WI38 (cell line): ENCODE data around the gene PLEKHG4B.
"Not testable (repeated sequence)": the region's sequence is repeated elsewhere in the genome, so short reads cannot be mapped to it uniquely, and the experiment has no call there.

Source experiments
- H3K4me3 ChIP-seq: 2 replicates; pipeline ENCODE4 v1.5.1; 2011; ENCODE audit warnings: low read depth, mild to moderate bottlenecking, control low read depth, low read length
- TF ChIP-seq, protein P1 (sequence below): IDR thresholded peaks from 2 replicates; pipeline ENCODE4 v1.5.1; 2012; ENCODE audit warnings: low read depth, mild to moderate bottlenecking, control low read depth, low read length

Gene PLEKHG4B

DNA sequence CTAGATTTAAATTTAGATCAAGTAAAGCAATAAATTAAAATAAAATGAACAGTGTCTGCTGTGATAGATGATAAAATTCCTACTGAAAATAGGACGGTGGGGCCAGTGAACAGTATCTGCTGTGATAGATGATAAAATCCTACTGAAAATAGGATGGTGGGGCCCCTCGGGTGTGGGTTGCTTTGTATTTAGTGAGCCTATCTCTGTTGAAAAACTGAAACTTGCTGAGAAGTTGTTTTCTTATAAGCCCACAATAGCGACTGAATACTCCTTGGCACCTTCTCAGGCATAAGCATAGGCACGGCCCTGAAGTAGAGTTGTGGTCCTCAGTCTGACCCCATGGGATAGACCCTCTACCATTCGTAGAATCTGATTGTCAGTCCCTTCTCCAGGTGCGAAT, 131.8 kb downstream of the PLEKHG4B start:
- TF ChIP-seq, protein P1, sequence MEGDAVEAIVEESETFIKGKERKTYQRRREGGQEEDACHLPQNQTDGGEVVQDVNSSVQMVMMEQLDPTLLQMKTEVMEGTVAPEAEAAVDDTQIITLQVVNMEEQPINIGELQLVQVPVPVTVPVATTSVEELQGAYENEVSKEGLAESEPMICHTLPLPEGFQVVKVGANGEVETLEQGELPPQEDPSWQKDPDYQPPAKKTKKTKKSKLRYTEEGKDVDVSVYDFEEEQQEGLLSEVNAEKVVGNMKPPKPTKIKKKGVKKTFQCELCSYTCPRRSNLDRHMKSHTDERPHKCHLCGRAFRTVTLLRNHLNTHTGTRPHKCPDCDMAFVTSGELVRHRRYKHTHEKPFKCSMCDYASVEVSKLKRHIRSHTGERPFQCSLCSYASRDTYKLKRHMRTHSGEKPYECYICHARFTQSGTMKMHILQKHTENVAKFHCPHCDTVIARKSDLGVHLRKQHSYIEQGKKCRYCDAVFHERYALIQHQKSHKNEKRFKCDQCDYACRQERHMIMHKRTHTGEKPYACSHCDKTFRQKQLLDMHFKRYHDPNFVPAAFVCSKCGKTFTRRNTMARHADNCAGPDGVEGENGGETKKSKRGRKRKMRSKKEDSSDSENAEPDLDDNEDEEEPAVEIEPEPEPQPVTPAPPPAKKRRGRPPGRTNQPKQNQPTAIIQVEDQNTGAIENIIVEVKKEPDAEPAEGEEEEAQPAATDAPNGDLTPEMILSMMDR: no peak

GRCh38 chr5:225334-225733, 133.4 kb downstream of the PLEKHG4B start:
- H3K4me3 ChIP-seq: no peak overlapping the region
- TF ChIP-seq, protein P1: no peak

More for the DNA sequence above, 131.8 kb downstream of the PLEKHG4B start:
- no peak overlapping the region for H3K4me3 ChIP-seq

- H3K4me3 ChIP-seq: not testable (repeated sequence)
These were observed 135.4 kb downstream of the PLEKHG4B start for GRCh38 chr5:227375-227774.

DNA sequence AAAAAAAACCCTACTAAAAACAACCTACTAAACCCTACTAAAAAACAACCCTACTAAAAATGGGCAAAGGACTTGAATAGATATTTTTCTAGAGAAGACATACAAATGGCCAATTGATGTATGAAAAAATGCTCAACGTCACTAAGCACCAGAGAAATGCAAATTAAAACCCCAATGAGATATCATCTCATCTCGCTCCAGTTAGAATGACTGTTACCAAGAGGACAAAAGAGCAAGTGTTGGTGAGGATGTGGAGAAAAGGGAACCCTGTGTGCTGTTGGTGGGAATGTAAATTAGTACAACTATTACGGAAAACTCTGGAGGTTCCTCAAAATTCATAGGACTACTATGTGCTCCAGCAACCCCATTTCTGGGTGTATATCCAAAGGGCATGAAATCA, 136.9 kb downstream of the PLEKHG4B start:
- no peak overlapping the region for H3K4me3 ChIP-seq
- TF ChIP-seq, protein P1: no peak

DNA sequence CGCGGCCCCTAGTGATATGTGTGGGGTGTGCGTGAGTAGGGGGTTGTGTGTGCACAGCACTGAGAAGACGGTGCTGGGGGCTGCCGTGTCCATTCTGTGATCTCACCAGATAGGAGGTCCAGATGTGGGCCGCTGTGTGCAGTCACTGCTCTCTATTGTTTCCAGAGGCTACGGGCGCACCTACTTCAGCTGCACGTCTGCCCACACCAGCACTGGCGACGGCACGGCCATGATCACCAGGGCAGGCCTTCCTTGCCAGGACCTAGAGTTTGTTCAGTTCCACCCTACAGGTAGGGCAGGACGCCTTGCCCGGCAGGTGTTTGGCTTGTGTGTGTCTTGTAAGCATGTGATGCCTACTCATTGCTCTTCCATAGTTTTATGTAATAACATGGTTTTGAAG, 138.7 kb downstream of the PLEKHG4B start:
- TF ChIP-seq, protein P1: no peak
- no peak overlapping the region for H3K4me3 ChIP-seq

GRCh38 chr5:231661-232060, 139.7 kb downstream of the PLEKHG4B start:
- no peak overlapping the region for H3K4me3 ChIP-seq
- TF ChIP-seq, protein P1: no peak

DNA sequence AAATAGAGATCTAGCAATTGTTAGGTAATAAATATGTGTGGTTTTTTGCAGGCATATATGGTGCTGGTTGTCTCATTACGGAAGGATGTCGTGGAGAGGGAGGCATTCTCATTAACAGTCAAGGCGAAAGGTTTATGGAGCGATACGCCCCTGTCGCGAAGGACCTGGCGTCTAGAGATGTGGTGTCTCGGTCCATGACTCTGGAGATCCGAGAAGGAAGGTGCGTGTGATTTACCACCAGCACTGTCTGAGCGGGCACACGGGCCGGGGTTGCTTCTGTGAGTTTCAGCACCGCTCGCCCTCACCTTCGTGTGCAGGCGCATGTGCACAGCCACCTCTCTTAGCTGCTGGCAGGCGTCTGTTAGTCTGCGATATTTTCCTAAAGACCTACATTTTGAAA, 141.5 kb downstream of the PLEKHG4B start:
- not testable (repeated sequence) for H3K4me3 ChIP-seq

GRCh38 chr5:234450-234849, 142.5 kb downstream of the PLEKHG4B start:
- no peak overlapping the region for H3K4me3 ChIP-seq
- TF ChIP-seq, protein P1: no peak

DNA sequence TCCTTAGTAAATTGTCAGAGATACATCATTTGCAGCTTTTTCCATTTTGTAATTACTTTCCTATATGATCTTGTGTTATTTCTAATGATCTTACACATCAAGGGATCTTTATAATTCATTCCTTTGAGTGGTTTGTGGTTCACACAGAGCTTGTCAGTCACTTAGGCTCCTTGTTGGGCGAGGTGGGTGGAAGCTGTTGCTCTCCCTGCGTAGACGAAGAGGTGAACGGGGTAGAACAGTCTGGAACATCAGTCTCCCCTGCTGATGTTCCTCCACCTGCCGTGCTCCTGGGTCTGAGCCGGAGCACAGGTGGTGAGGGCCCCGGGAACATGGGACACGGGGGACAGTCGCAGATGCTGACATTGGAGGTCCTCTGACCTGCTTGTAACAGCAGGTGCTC, 143.6 kb downstream of the PLEKHG4B start:
- not testable (repeated sequence) for H3K4me3 ChIP-seq

DNA sequence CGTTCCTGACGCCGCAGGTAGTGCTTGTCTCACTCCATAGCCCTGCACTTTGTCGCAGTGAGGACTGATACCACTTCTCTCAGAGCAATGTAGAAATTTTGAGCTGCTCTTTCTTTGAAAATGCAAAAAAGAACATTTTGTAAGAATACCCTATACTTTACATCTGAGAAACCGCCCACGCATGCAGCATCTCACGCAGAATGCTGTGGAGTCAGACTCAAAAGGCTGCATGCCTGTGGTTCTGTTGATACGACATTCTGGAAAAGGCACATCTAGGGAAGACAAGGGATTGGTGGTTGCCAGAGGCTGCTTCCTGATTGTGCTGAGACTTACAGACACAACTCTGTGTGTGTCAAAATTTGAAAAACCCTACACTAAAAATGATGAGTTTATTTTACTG, 146.0 kb downstream of the PLEKHG4B start:
- not testable (repeated sequence) for H3K4me3 ChIP-seq
